ENCODE results near the gene ALDH4A1.
"Not testable (repeated sequence)": the region's sequence is repeated elsewhere in the genome, so short reads cannot be mapped to it uniquely, and the experiment has no call there.

ALDH4A1 gene

GRCh38 chr1:18854331-18855025 is 47.9 kb downstream of the ALDH4A1 start:
- no peak for DNase-seq (ENCODE audit: low read depth)

DNA sequence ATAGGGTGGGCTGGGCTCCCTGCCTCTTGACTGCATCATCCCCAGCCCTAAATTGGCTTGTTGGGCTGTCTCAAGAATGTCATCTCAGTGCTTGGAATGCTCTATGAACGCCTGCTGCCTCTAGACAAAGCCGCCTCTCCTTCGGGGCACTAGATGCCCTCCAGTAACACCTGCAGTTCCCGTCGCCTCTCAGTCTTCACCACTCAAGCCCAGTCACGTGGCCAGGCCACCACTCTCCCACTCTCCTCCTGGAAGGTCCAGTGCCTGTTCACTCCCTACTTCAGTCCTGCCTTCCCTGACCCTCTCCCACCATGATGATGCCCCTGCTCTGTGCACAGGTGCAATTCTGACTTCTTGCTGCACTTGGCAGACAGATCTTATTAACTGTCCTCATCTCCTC is 49.9 kb downstream of the ALDH4A1 start:
- DNase-seq (ENCODE audit: low read depth): no peak

- no peak for DNase-seq (ENCODE audit: low read depth)
These were observed 53.1 kb downstream of the ALDH4A1 start for GRCh38 chr1:18849261-18849711.

GRCh38 chr1:18847723-18848122 is 54.6 kb downstream of the ALDH4A1 start:
- not testable (repeated sequence) for DNase-seq (ENCODE audit: low read depth)

DNA sequence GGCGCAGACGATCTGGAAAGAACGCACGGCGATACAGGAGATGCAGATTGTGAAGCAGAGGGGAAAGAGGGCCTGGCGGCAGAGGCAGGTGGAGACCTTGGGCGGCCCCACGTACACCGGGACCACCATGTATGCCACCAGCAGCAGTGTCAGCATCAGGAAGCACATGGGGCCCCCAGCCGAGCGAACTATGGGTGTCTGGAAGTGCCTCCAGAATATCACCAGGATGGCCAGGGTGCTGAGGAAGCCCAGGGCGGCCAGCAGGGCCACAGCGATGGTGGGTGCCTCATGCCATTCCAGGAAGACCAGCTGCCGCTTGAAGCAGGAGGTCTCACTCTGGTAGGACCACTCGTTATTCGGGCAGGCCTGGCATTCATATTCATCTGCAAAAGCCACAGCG is 62.2 kb downstream of the ALDH4A1 start:
- no peak for DNase-seq (ENCODE audit: low read depth)

DNA sequence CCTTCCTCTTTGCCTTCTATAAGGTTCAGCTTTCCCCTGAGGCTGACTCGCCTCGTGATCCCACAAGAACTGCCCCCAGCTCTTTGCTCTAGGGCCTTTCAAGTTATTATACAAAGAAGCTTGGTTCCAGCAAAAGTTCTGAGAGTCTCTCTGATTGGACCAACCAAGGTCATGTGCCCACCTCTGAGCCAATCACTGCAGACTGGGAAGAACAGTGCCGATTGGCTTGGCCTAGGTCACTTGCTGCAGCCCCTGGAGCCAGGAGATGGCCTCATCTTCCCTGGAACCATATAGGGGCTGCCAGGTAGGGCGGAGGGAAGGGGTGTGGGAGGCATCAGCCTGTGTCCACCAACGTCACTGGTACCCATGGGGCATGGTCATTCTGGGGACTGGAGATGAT is 65.7 kb downstream of the ALDH4A1 start:
- no peak for DNase-seq (ENCODE audit: low read depth)

DNA sequence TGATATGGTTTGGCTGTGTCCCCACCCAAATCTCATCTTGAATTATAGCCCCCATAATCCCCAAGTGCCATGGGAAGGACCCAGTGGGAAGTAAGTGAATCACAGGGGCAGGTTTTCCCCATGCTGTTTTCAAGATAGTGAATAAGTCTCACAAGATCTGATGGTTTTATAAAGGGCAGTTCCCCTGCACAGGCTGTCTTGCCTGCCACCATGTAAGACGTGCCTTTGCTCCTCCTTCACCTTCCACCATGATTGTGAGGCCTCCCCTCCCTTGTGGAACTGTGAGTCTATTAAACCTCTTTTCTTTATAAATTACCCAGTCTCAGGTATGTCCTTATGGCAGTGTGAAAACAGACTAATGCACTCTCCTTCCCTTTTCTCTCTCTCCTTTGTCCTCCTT is 70.0 kb downstream of the ALDH4A1 start:
- DNase-seq (ENCODE audit: low read depth): not testable (repeated sequence)

DNA sequence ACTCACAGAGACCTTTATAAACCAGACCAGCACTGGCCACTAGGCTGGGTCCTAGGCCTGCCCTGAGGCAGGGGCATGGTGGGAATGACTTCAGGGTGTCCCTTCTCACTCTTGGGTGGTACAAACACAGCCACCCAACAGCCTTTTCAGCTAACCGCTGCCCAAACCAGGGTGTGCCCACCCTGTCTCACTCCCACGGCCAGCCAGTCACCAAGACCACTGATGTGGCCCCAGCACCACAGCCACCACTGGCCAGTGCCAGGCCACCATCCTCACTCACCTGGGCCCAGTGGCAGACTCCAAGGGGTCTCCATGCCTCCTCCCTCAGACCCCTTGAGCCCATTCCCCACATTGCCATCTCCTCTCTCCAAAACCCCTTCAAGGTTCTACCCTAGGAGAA is 70.7 kb downstream of the ALDH4A1 start:
- DNase-seq (ENCODE audit: low read depth): no peak

GRCh38 chr1:18830596-18830995 is 71.8 kb downstream of the ALDH4A1 start:
- no peak for DNase-seq (ENCODE audit: low read depth)

- no peak for DNase-seq (ENCODE audit: low read depth)
These were observed 72.7 kb downstream of the ALDH4A1 start for GRCh38 chr1:18829671-18830070.

DNA sequence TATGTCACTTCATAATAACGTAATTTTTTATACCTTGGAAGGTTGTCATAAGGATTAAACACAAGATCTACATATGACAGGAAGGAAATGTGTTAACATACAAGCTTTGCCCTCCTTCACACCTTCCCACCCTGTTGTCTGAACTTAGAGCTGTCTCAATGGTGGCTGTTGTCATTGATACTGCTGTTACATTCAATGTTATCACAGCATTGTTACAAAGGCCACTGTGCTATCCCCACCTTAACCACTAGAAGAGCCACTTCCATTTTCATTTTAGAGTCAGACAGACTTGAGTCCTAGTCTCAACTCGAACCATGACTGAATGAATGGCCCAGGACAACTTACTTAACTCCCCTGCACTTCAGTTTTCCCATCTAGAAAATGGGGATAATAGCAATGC is 74.1 kb downstream of the ALDH4A1 start:
- DNase-seq (ENCODE audit: low read depth): no peak

DNA sequence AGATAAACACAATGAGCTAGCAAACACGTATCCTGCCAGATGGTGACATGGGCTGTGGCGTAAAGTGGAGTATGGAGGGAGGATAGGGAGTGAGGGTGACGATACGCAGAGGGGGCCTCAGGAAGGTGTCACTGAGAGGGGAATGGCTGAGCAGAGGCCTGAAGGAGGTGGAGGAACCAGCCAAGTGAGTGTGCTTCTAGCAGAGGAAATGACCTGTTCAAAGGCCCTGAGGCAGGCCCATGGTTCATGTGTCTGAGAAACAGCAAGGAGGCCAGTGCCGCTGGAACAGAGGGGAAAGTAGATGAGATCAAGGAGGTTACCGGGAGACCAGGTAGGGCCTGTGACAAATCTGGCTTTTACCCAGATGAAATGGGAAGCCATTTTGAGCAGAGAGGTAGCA is 78.9 kb downstream of the ALDH4A1 start:
- no peak for DNase-seq (ENCODE audit: low read depth)

All from non-pigmented ciliary epithelial cell (primary cell).